ENCODE data around the gene PTCD2.

Gene PTCD2

DNA sequence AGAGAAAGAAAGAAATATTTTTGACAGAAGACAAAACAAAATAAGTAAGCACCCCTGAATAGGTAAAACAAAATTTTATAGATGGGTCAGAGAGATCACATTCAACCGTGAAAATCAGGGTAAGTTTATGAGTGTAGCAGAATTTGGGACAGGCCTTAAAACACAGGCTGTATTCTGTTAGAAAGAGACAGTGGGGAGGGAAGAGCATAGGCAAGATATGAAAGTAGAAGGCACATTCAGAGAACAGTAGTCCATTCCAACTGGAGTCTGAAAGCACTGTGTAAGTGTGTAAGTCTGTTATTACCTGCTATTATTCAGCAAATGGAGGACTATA, 38.8 kb upstream of the PTCD2 start:
- Histone ChIP-seq H3K27me3 (ENCODE audit: control insufficient read depth, low read length) (no peaks in the 10 kb centered on the region), H4K20me1 (ENCODE audit: control insufficient read depth, insufficient read depth, low read depth, low read length) (no peaks in the 10 kb centered on the region), H3K9me2 (replicated peaks; ENCODE audit: control insufficient read depth, low read length) (no peaks in the 10 kb centered on the region), H3K4me2 (ENCODE audit: low read length) (no peak overlapping the region), H3K36me3 (ENCODE audit: control insufficient read depth, low read length) (peaks cover 75% of the 10 kb centered on the region), H3K79me2 (ENCODE audit: control insufficient read depth, low read length) (peaks cover 50% of the 10 kb centered on the region), H3K4me1 (ENCODE audit: control insufficient read depth, low read length) (peaks cover 39% of the 10 kb centered on the region), H3K27ac (ENCODE audit: low read depth, low read length) (no peak overlapping the region), H3K4me3 (ENCODE audit: low read length) (no peak overlapping the region), H3F3A (ENCODE audit: control insufficient read depth, insufficient read depth) (peaks cover 6% of the 10 kb centered on the region), H3K9me3 (ENCODE audit: control insufficient read depth, insufficient read depth, low read length) (no peaks in the 10 kb centered on the region)
- TF ChIP-seq, protein P1, sequence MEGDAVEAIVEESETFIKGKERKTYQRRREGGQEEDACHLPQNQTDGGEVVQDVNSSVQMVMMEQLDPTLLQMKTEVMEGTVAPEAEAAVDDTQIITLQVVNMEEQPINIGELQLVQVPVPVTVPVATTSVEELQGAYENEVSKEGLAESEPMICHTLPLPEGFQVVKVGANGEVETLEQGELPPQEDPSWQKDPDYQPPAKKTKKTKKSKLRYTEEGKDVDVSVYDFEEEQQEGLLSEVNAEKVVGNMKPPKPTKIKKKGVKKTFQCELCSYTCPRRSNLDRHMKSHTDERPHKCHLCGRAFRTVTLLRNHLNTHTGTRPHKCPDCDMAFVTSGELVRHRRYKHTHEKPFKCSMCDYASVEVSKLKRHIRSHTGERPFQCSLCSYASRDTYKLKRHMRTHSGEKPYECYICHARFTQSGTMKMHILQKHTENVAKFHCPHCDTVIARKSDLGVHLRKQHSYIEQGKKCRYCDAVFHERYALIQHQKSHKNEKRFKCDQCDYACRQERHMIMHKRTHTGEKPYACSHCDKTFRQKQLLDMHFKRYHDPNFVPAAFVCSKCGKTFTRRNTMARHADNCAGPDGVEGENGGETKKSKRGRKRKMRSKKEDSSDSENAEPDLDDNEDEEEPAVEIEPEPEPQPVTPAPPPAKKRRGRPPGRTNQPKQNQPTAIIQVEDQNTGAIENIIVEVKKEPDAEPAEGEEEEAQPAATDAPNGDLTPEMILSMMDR (IDR thresholded peaks at IDR 0.05; ENCODE audit: low read depth, low read length, poor library complexity, severe bottlenecking): no peak
- TF ChIP-seq EZH2phosphoT487 (IDR thresholded peaks at IDR 0.05; ENCODE audit: borderline replicate concordance, low read length): no peak

DNA sequence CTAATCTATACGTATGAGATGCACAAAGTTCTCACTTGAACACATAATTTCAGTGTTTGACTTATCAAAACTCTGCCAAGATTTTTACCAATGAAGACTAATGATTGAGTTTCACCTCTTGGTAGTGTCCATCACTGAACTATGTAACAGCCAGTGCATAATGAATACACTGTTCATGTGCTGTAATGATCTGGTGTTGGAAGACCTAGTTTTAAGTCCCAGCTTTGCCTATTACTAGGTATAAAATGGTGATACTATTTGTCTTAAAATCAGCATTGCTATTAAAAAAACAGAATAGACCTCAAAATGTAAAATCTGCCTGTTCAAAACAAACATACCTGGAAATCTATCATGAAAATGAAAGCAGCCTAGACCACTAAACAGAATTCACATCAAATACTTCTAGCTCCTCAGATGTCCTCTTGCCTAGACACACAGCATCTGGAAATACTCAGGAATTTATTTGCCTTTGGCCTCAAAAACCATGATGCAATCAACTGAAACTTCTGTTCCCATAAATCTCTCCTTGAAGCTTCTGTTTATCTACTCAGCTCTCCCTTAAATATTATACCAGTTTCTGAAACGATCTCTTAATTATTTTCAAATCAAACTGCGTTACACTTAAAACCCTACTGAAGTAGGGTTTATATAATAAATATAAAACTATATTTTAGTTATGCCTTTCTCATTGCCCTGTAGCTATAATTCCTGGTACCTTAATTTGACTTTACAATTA, 38.2 kb upstream of the PTCD2 start:
- Histone ChIP-seq H3K9me3 (ENCODE audit: control insufficient read depth, insufficient read depth, low read length) (no peaks in the 10 kb centered on the region), H3K9me2 (replicated peaks; ENCODE audit: control insufficient read depth, low read length) (no peaks in the 10 kb centered on the region), H3K4me2 (ENCODE audit: low read length) (no peak overlapping the region), H3K36me3 (ENCODE audit: control insufficient read depth, low read length) (peaks cover 77% of the 10 kb centered on the region), H3F3A (ENCODE audit: control insufficient read depth, insufficient read depth) (peaks cover 6% of the 10 kb centered on the region), H3K27me3 (ENCODE audit: control insufficient read depth, low read length) (no peaks in the 10 kb centered on the region), H3K4me1 (ENCODE audit: control insufficient read depth, low read length) (peaks cover 44% of the 10 kb centered on the region), H3K27ac (ENCODE audit: low read depth, low read length) (no peak overlapping the region), H3K4me3 (ENCODE audit: low read length) (no peak overlapping the region), H4K20me1 (ENCODE audit: control insufficient read depth, insufficient read depth, low read depth, low read length) (no peaks in the 10 kb centered on the region), H3K79me2 (ENCODE audit: control insufficient read depth, low read length) (peaks cover 45% of the 10 kb centered on the region)
- TF ChIP-seq EZH2phosphoT487 (IDR thresholded peaks at IDR 0.05; ENCODE audit: borderline replicate concordance, low read length): no peak
- TF ChIP-seq, protein P1 (IDR thresholded peaks at IDR 0.05; ENCODE audit: low read depth, low read length, poor library complexity, severe bottlenecking): no peak

DNA sequence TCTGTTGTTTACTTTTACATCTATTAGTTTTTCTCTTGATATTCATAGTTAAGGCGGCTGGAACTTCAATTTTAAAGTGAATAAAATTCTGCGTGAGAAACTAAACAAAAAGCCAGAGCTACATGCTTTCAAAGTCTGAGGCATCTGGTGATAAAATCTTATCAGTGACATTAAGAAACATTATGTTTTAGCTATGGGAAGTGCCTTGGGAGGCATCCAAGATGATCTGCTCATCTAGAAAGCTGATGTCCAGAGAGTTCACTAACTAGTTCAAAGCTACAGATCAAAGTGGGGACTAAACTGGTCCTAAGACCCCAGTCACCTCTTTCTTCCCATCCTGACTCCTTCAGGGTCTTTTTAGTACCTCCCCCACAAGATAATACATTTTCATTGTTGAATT, 37.3 kb upstream of the PTCD2 start:
- Histone ChIP-seq H3K36me3 (ENCODE audit: control insufficient read depth, low read length) (peaks cover 84% of the 10 kb centered on the region), H3K4me1 (ENCODE audit: control insufficient read depth, low read length) (peaks cover 54% of the 10 kb centered on the region), H3K27ac (ENCODE audit: low read depth, low read length) (no peak overlapping the region), H3K9me3 (ENCODE audit: control insufficient read depth, insufficient read depth, low read length) (no peaks in the 10 kb centered on the region), H3K4me3 (ENCODE audit: low read length) (no peak overlapping the region), H3K4me2 (ENCODE audit: low read length) (no peak overlapping the region), H3K27me3 (ENCODE audit: control insufficient read depth, low read length) (no peaks in the 10 kb centered on the region), H3F3A (ENCODE audit: control insufficient read depth, insufficient read depth) (peaks cover 6% of the 10 kb centered on the region), H4K20me1 (ENCODE audit: control insufficient read depth, insufficient read depth, low read depth, low read length) (no peaks in the 10 kb centered on the region), H3K79me2 (ENCODE audit: control insufficient read depth, low read length) (peaks cover 41% of the 10 kb centered on the region), H3K9me2 (replicated peaks; ENCODE audit: control insufficient read depth, low read length) (no peaks in the 10 kb centered on the region)
- TF ChIP-seq, protein P1 (IDR thresholded peaks at IDR 0.05; ENCODE audit: low read depth, low read length, poor library complexity, severe bottlenecking): no peak
- no peak for TF ChIP-seq EZH2phosphoT487 (IDR thresholded peaks at IDR 0.05; ENCODE audit: borderline replicate concordance, low read length)

Measured in DOHH2 (cell line).